Stimulated activated CD8-positive, alpha-beta memory T cell treated with anti-CD3 and anti-CD28 coated beads, Interleukin-4, amount 100 ng/mL, for 24 hours (primary cell): Measurements from ENCODE around the gene GLIS1.

ENCODE experiments used
- DNase-seq: peaks from one replicate; pipeline ENCODE4 v3.0.0-alpha.2; 2020; ENCODE audit warnings: low read depth

The GLIS1 gene

DNA sequence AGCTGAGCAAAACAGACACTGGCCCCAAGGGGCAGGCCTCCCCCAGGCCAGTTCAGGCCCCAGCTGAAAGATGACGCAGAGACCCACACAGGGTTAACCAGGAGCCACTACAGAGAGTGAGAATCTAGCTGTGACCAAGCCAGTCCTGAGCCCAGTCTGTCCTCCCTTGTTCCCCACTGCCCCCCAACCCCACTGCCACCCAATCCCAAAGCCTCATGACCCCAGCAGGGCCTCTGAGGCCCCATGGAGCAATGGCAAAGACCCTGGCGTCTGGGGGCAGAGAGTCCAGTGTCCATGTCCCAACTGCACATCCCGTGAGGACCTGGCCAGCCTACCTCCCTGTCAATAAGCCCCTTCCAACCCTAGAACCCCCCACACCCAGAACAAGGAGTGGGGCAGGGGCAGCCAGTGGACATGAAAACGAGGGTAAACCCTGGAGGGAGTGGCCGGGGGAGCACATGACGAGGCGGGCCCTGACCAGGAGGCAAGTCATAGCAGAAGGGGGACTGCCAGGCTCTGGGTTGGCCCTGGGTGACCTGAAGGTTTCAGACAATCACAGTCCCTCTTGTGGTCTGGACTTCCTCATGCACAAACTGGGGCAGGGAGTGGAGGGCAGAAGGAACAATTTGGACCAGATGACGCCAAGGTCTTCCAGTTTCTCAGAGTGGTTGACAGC is 100.5 kb downstream of the GLIS1 start:
- no peak for DNase-seq

DNA sequence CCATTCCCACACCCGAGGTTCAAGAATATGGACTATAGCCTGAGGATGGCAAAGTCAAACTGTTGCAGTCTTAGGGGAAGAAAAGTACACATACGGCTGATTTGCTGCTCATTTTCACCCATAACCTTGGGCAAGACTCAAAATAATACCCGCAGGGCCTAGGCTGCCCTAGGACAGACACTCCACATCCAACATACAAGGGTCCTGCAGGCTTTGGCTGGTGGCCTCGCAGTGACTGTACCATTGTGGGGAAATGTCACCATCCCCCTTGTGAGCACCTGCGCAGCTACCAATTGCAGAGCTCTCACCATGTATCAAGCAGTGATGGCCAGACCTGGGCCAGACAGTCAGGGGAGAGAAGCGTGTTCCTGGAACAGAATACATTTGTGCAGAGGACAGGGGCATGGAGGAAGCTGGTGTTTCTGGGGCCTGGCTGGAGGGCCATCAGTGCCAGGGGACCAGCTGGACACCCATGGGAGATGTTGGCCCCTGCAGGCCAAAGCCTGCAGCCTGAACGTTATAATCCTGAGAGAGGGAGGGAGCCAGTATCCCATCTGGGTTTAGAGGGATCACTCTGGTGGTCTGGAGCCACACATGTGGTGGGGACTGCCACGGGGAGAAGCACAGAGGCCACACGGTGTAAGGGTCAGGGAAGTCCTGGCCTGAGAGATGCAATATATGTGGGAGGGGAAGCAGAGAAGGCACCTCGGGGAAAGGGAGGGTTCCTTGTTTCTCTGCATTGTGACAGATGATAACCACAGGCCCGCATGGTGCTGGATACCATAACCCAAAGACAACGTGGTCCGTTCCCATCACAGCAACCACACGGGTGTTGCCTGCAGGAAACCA is 101.2 kb downstream of the GLIS1 start:
- DNase-seq, result no peak

DNA sequence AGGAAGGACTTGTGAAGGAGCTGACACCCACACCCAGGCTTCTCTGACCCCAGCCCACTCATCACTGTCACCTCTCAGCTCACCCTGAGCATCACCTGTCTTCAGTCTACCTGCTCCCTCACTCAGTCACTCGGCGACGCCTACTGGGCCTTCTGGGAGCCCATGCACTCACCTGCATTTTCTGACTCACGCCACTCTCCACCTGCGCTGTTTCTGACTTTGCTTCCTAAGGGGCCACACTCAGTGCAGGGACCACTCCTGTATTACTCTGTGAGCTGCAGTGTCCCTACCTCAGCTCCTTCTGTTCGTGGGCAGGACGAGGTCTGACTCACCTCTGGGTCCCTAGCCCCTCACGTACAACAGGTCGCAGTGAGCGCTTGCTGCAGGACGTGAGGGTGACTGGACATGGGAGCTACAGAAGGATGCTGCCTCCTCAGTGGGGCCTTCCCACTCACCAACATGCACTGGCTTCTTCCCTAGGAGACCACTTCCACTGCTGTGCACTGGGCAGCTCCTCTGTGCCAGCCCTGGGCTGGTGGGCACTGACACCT is 102.3 kb downstream of the GLIS1 start:
- no peak for DNase-seq

DNA sequence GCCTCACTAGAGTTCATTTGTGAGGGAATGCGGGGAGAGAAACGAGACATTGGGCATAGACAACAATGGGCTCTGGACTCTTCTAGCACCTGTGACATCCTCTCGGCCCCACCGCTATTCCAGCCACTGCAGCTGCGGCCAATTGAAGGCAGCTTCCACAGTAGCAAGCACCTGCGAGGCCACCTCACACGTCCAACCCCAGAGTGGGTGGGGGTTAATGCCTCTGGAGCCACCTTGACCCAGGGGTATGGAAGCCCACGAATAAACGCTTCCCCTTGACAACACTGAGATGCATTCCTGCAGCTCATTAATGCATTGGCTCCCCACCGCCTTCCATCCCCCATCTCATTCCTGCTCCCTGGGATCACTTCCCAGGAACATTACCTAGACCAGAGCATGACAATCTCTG is 104.4 kb downstream of the GLIS1 start:
- DNase-seq, result no peak

DNA sequence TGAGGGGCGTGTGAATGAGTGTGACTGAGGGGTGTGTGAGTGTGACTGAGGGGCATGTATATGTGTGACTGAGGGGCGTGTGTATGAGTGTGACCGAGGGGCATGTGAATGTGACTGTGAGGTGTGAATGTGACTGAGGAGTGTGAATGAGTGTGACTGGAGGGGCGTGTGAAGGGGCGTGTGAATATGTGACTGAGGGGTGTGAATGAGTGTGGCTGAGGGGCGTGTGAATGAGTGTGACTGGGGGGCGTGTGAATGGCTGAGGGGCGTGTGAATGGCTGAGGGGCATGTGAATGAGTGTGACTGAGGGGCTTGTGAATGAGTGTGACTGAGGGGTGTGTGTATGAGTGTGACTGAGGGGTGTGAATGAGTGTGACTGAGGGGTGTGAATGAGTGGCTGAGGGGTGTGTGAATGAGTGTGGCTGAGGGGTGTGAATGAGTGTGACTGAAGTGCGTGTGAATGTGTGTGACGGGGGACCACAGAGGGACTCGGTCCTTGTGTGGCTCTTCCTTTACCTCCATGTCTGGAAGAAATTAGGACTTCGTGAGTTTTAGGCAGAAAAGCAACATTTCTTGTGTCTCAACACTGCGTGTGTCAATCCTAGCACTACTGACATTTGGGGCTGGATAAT is 105.8 kb downstream of the GLIS1 start:
- no peak for DNase-seq

DNA sequence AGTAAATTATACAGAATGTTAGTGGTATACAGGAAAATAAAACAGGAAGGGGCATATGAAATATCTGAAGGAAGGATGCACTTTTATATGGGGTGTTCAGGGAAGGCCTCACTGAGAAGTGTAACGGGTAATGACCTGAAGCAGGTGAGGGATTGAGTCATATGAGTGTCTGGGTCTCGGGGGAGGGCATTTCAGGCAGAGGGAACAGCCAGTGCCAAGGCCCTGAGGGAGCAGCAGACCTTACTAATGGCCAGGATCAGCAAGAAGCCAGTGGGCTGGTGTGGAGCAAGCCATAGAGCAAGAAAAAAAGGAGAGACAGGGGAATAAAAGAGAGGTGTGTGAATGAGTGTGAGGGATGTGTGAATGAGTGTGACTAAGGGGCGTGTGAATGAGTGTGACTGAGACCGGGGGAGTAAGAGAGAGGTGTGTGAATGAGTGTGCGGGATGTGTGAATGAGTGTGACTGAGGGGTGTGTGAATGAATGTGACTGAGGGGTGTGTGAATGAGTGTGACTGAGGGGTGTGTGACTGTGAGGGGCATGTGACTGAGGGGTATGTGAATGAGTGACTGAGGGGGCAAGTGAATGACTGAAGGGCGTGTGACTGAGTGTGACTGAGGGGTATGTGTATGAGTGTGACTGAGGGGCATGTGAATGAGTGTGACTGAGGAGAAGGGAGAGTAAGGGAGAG is 107.2 kb downstream of the GLIS1 start:
- no peak for DNase-seq

DNA sequence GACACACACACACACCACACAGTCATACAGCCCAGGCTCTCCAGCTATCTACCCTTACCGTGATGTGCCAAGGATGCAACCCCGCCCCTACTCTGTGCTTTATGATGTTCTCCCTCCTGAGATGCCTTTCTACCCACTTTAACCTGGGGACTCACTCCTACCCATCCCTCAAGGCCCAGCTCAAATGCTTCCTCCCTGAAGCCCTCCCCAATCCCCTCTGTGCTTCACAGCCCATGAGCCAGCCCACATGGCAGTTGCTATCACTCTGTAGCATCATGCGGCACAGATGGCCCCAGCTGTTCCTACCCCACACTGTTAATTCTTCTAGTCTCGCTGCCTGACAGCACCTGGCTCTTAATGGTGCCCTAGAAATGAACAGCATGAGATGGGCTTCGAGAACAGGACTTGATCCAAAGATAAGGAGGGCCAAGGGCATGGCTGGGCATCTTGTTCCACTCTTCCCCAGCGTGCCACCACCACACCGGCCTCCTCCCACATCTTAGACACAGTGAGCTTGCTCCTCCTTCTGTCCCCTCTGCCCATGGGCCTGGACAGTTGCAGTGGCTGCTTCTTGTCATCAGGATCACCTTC is 109.8 kb downstream of the GLIS1 start:
- no peak for DNase-seq

DNA sequence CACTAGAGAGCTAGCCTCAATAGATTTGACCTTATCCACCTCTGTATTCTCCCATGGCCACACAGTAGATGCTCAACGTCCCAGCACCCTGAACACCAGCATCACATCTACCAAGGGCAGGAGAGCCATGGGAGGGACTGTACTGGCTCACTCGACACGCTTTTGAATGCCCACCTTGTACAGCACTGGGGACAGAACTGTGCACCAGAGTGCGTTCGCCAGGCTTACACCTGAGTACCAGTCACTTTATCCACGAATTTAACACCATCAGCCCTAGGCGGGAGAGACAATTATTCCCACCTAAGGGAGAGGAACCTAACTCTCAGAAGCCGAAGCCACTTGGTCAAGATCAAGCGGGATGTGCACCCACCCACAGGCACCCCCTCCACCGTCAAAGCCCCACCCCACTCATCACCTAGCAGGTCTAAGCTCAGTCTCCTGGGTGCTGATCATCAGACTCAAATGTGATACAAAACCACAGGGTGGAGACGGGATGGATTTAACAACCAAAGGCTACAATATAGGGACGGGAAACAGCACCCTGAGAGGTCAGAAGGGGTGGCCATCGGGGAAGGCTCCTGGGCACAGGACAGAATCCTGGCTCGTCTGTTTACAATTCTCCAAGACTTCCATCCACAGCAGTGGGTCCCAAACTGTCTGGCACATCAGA is 110.5 kb downstream of the GLIS1 start:
- no peak for DNase-seq

DNA sequence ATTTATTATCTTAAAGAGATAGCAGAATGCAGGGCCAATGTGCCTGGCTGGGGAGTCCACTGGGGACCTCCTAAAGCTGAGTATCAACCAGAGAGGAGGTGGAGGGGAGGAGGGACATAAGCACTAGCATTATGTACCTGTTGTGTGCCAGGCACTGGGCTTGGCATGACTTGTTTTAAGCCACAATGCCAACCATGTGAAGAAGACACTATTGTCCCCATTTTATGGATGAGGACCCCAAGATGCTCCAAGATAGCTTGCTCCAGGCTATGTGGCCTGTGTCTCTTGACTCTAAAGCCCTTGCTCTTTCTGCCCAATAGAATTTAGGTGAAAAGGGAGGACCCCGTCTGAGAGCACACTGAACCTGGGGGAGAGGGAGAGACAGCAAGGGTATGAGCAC is 111.3 kb downstream of the GLIS1 start:
- no peak for DNase-seq

DNA sequence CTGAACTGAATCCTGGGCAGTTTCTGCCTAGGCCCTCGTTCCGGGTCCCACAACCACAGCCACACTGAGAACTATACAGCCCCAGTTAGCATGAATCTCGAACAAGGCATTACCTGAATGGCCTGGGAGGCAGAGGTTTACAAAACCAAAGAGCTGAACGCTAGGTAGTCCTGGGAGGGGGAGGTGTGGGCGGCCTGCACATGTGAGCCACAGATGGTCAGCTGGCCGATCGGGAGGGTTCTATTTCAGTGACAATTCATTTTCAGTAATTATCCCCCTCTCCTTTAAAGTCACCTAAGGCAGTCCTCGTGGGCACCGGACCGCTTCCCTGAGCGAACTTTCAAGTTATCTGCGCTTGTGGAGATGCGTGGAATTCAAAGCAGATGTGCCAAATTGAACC is 111.9 kb downstream of the GLIS1 start:
- no peak for DNase-seq

DNA sequence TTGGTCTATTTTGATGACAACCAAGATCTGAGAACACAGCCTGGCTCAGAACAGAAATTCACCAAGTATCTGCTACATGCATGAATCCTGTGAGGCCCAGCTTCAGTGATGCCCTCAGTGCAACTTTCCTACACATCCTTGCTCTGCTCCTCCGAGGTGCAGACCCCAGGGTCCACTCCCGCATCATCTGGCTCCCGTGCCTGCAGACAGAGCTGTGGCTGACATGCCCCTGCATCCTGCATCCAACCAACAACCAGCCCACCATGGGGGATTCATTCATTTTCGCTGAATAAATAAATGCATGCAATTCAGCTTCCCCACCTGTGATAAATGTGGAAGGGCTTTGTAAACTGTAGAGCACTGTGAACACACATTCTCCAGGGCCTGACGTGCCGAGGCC is 112.3 kb downstream of the GLIS1 start:
- DNase-seq, result no peak

DNA sequence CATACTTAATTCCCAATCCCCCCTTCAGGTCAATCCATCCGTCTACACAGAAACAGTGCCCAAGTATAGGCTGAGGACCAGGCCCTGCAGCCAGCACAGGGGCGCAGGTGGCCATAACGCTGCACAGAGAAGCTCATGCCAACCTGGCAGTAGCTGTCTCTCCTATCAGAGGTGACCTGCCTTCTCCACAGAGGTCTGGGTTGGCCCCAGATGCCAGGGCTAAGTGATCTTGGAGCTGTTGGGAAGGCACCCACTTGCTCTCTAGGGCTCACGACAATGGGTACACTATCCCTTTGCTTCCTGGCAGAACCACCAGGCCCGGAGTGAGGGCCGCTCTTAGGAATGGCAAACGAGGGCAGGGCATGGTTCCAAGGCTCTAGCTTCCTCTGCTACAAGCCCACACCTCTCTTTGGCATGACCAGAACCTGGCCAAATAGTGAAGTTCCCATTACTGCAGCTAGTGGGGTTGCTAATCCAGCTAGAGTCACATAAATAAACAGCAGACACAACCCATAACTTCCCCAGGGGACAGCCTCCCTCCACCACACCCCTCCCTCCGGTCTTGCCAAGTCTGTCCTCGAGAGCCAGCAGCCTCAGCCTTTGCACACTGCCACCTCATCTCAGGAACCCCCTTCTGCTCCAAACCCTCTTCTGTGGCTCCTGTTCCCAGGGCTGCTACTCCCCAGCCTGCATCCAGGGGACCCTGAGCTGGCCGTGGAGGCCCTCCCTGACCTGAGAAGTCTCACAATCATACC is 113.0 kb downstream of the GLIS1 start:
- DNase-seq, result no peak

DNA sequence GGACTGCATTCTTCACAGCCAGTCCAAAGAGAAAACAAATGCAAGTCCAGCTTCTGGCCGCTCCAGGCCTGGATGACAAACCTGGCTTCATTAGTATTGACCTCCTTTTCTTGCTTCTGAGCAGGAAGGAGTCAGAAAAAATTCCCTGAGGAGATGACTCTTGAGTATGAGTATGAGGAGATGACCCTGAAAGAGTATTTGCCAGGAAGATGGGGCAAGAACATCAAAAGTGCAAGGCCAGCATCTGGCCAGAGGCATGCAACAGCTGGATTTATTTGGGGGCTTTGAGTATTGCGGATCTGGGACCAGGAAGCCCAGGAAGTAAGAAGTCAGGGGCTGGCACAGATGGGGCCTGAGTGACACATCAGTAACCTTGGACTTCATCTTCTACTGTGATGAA is 113.9 kb downstream of the GLIS1 start:
- no peak for DNase-seq

DNA sequence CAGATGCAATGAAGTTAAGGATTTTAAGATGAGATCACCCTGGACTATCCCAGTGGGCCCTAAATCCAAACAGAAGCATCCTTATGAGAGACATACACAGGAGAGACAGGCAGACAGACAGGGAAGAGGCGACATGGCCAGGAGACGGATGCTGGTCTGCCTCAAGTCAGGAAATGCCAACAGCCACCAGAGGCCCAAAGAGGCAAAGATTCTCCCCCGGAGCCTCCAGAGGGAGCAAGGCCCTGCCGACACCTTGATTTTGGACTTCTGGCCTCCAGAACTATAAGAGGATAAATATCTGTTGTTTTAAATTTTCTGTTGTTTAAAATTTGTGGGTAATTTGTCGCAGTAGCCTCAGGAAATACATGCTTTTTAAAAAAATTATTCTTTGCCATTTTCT is 116.4 kb downstream of the GLIS1 start:
- DNase-seq, result no peak

DNA sequence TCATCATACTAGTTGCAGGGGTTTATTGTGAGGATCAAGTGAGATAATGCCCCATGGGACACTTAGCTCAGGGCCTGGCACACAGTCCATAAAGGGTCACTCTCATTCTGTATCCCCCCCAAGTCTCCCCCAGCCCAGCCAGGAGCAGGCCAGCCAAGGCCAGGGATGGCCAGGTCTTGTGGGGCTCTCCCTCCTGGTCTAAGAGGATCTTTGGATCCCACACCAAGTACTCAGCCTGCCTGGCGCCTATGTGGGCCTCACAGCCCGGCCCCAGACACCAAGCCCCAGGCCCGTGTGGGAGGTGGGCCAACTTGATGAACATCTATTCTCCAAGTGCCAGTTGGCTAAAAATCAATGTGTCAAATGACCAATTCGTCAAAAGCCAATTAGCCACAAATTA is 117.8 kb downstream of the GLIS1 start:
- DNase-seq, result no peak

DNA sequence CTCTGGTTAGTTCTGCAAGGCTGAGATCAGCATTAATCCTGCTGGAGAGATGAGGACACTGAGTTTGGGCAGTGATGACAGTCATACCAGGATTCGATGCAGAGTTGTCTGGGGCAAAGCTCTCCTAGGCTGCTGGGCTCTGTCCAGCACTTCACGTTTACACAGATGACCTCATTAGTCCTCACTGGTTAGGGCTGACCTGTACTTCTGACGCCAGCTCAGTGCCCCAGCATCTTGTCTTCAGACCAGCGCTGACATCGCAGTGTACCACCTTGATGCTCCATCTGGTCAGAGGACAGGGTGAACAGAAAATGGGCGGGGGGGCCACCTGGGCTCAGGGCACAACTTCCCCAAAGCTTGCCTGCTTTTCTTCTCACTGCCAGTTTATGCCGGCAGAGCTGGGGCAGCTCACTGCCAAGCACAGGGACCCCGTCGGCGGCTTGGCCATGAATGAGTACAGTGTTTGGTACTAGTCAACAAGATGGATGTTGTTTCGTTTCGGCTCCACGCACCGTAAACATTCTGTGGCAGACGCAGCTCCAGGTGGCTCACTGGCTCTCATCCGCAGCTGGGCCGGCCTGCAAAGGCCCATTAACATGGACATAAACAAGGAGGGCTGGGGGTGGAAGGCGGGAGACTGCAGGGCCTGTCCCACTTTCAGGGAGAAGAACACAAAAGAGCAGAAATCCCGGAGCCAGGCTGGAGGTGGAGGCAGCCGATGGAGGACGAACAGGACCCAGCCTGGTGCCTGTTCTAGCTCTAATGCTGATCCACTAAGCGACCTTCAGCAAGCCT is 118.7 kb downstream of the GLIS1 start:
- DNase-seq, result no peak

DNA sequence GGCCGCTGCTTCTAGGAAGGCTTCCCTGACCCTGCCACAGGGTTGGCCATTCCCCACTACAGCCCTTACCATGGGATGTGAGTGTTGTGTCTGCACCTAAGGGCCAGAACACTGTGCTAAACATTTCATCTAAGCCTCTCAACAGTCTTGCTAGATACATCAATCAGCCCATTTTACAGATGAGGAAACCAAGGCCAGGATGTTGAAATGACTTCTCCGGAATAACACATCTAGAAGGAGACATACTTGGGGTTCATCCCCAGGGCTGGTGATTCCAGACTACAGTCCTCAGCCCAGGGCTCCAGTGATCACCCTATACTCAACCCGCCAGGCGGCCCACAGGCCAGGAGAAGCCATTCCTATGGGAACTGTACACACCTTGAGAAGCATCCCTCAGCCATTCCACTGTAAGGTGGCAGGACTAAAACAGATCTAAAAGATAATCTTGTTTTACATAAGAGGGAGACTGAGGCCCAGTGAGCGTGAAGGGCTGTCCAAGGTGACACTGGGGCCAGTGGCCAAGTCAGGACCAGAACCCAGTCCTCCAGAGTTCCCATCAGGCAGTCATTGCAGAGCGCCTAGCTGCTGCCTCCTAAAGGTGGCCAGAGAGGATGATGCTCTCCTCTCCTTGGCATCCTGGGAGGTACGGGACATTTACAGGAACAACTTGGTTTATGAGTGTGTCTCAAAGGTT is 119.5 kb downstream of the GLIS1 start:
- DNase-seq, result no peak

DNA sequence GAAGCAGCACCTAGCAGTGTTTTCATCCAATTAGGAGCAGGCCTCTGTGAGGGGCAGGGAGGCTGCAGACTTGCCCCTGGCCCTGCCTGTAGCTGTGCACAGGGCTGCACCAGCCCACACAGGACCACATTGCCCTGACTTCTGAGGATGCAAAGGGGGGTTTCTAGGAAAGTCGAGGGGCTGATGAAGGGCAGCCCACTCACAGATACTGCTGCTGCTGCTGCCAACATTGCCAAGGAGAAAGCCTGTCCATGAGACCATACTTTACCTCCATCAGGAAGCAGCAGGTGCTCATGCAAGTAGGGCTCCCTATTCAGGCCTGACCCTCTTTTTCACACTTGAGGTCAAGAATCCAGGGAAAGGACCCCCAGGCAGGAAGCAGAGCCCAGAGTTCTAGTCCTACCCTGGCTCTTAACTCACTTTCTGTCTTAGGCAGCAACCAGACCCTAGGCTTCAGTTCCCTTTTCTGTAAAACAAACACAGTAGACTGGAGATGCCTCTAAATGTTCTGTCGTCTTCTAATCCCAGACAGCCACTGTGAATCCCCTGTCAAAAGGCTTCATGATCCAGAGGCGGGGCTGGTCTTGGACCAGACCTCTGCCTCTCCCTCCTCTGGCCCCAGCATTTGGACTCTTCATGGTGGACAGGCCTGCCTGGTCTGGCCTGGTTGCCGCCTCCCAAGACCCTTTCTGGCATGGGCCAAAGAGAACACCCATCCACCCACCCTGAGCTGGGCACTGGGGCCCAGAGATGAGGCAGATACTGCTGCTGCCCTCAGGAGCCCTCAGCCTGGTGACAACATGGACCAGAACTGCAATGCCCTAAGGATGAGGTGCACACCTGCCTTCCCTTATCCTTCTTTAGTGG is 120.2 kb downstream of the GLIS1 start:
- no peak for DNase-seq
